Right lobe of liver (tissue), 4 donors: ENCODE measurements around the gene NDUFS2.

Source experiments
- CTCF ChIP-seq, 4 donors: fragments of 200-600 bp in 3 of 4; fragments of 450-650 bp in 1 of 4; IDR thresholded peaks; one replicate each; pipeline versions ENCODE4 v1.5.1 to v1.8.0; 2016 to 2022; ENCODE audit warnings: antibody characterized with exemption in 4 of 4, mild to moderate bottlenecking in 2 of 4
- POLR2A ChIP-seq: fragments of 450-650 bp; IDR thresholded peaks from one replicate; pipeline ENCODE4 v1.6.1; 2017; ENCODE audit warnings: antibody characterized with exemption, mild to moderate bottlenecking
- donor health status: DM: no; HTN: no; CAD: no.
- donor health status: DM: no; HTN: no; CAD: no.
- donor health status: DM: no; HTN: yes; CAD: no.

GRCh38 chr1:161160671-161161145, 41.5 kb upstream of the NDUFS2 start:
- TF ChIP-seq CTCF (IDR thresholded peaks at IDR 0.05) = no peak
- no peak for TF ChIP-seq POLR2A
